HCT116 (cell line): ENCODE data around the gene ASB15. TPM values are rescaled to one million over a fixed set of nuclear protein-coding genes. Genes with fewer than 3 reads are reported as not detected.

Experiments
- ATAC-seq: fragments of 200-7000 bp; cut with Tn5 transposase; 2 replicates; pipeline ENCODE4 v1.9.1; 2020; ENCODE audit warnings: mild to moderate bottlenecking, moderate library complexity
- BruUV-seq: library from RNA; stranded (reverse); fragments of 400-500 nt; replicated peaks from 2 replicates; lab custom pipeline; 2021; lab: Mats Ljungman, UMichigan
- CTCF ChIA-PET: fragments of 300-600 bp; sonication (Branson Sonifier 250); formaldehyde crosslinking; loops from one replicate; lab custom pipeline; 2021; ENCODE audit warnings: antibody characterized with exemption; lab: Charles Lee
- POLR2A ChIA-PET: fragments of 300-600, 350-600 bp; sonication (Branson Sonifier 250); formaldehyde crosslinking; loops from one replicate; lab custom pipeline; 2021; ENCODE audit warnings: antibody characterized with exemption; lab: Charles Lee
- RAD21 ChIA-PET, 2 experiments: fragments of 300-600 bp; sonication (Branson Sonifier 250); formaldehyde crosslinking; loops; one replicate each; lab custom pipeline; 2023; ENCODE audit warnings: low total read pairs in 2 of 2; ENCODE audit not compliant: uncharacterized antibody in 2 of 2, unreplicated experiment in 2 of 2, low non-redundant PET in 1 of 2; lab: Charles Lee
- DNase-seq: peaks from one replicate; pipeline ENCODE4 v3.0.0-alpha.2; 2010; ENCODE audit warnings: low read depth, low spot score
- H2AFZ ChIP-seq: fragments of 200-600 bp; shearing (Covaris generic), sonication (generic); 2 replicates; pipeline ENCODE4 v1.6.1; 2017; ENCODE audit warnings: low read depth, mixed run types, mixed read lengths, antibody characterized with exemption, low read length; ENCODE audit not compliant: poor library complexity, severe bottlenecking
- H3K27ac ChIP-seq: 2 replicates; pipeline ENCODE4 v1.5.1; 2012; ENCODE audit warnings: low read depth, low read length
- H3K27me3 ChIP-seq: fragments of 200-600 bp; sonication (generic); 2 replicates; pipeline ENCODE4 v1.6.1; 2016; ENCODE audit warnings: mixed run types, low read length, mixed read lengths; ENCODE audit not compliant: insufficient read depth
- H3K36me3 ChIP-seq, 2 experiments: fragments of 200-500 bp in 1 of 2; fragments of 200-600 bp in 1 of 2; sonication (Bioruptor generic) in 1 of 2; sonication (generic) in 1 of 2; 2 replicates each; pipeline versions ENCODE4 v1.5.1 to v1.6.1; 2014 to 2016; ENCODE audit warnings: low read length in 2 of 2, inconsistent platforms in 1 of 2, mixed read lengths in 1 of 2, mixed run types in 1 of 2; ENCODE audit not compliant: insufficient read depth in 2 of 2, control insufficient read depth in 1 of 2
- H3K4me1 ChIP-seq, 2 experiments: fragments of 200-600 bp in 1 of 2; sonication (generic) in 1 of 2; 2 replicates each; pipeline versions ENCODE4 v1.5.1 to v1.6.1; 2012 to 2017; ENCODE audit warnings: low read length in 2 of 2, inconsistent platforms in 1 of 2, mild to moderate bottlenecking in 1 of 2, mixed read lengths in 1 of 2, mixed run types in 1 of 2, moderate library complexity in 1 of 2; ENCODE audit not compliant: insufficient read depth in 2 of 2, control insufficient read depth in 1 of 2
- H3K4me2 ChIP-seq: fragments of 200-600 bp; sonication (generic); 2 replicates; pipeline ENCODE4 v1.6.1; 2017; ENCODE audit warnings: mixed run types, low read length, mixed read lengths
- H3K4me3 ChIP-seq, 2 experiments: fragments of 200-600 bp in 1 of 2; sonication (generic) in 1 of 2; replicated peaks in 1 of 2; 2 replicates each; pipeline ENCODE4 v1.5.1; 2011 to 2016; ENCODE audit warnings: low read length in 2 of 2, control low read depth in 1 of 2, low read depth in 1 of 2, mild to moderate bottlenecking in 1 of 2, mixed read lengths in 1 of 2, mixed run types in 1 of 2
- H3K79me2 ChIP-seq: fragments of 200-600 bp; sonication (generic); 2 replicates; pipeline ENCODE4 v1.6.1; 2017; ENCODE audit warnings: mild to moderate bottlenecking, mixed run types, low read length, moderate library complexity, mixed read lengths; ENCODE audit not compliant: insufficient read depth
- H3K9ac ChIP-seq: fragments of 200-600 bp; sonication (generic); 2 replicates; pipeline ENCODE4 v1.6.1; 2016; ENCODE audit warnings: low read length, mixed read lengths
- H3K9me2 ChIP-seq: fragments of 200-600 bp; sonication (generic), shearing (Covaris generic); 2 replicates; pipeline ENCODE4 v1.6.1; 2017; ENCODE audit warnings: mixed run types, mild to moderate bottlenecking, moderate library complexity; ENCODE audit not compliant: insufficient read depth
- H3K9me3 ChIP-seq, 2 experiments: fragments of 200-500 bp in 1 of 2; fragments of 200-600 bp in 1 of 2; sonication (Bioruptor generic) in 1 of 2; sonication (generic) in 1 of 2; 2 replicates each; pipeline ENCODE4 v1.6.1; 2014 to 2017; ENCODE audit warnings: low read length in 2 of 2, mixed read lengths in 2 of 2, inconsistent platforms in 1 of 2, low read depth in 1 of 2, mild to moderate bottlenecking in 1 of 2, mixed run types in 1 of 2, moderate library complexity in 1 of 2; ENCODE audit not compliant: control insufficient read depth in 1 of 2, insufficient read depth in 1 of 2
- H4K20me1 ChIP-seq: fragments of 200-600 bp; sonication (generic), shearing (Covaris generic); 2 replicates; pipeline ENCODE4 v1.6.1; 2017; ENCODE audit warnings: mixed run types, mild to moderate bottlenecking, moderate library complexity; ENCODE audit not compliant: insufficient read depth
- CEBPB ChIP-seq: IDR thresholded peaks from 2 replicates; pipeline ENCODE4 v1.6.1; 2012; ENCODE audit warnings: low read depth
- EGR1 ChIP-seq: IDR thresholded peaks from 2 replicates; pipeline ENCODE4 v1.6.1; 2012; ENCODE audit warnings: low read depth
- ELF1 ChIP-seq: IDR thresholded peaks from 2 replicates; pipeline ENCODE4 v1.6.1; 2012; ENCODE audit warnings: low read depth, borderline replicate concordance
- EZH2 ChIP-seq: fragments of 200-600 bp; sonication (generic); IDR thresholded peaks from 2 replicates; pipeline ENCODE4 v1.6.1; 2017; ENCODE audit warnings: antibody characterized with exemption, mixed run types
- EZH2phosphoT487 ChIP-seq: fragments of 200-600 bp; IDR thresholded peaks from 2 replicates; pipeline ENCODE4 v1.6.1; 2018; ENCODE audit warnings: antibody characterized with exemption, borderline replicate concordance
- FOSL1 ChIP-seq: IDR thresholded peaks from 2 replicates; pipeline ENCODE4 v1.6.1; 2012; ENCODE audit warnings: low read depth
- JUND ChIP-seq: IDR thresholded peaks from 2 replicates; pipeline ENCODE4 v1.6.1; 2012
- POLR2A ChIP-seq: IDR thresholded peaks from 2 replicates; pipeline ENCODE4 v1.7.0; 2011; ENCODE audit warnings: borderline replicate concordance; ENCODE audit not compliant: insufficient read depth, insufficient read length; ENCODE audit errors: extremely low read depth
- POLR2AphosphoS5 ChIP-seq: IDR thresholded peaks from 2 replicates; pipeline ENCODE4 v1.6.1; 2011; ENCODE audit warnings: mild to moderate bottlenecking, low read depth, low read length, moderate library complexity
- RAD21 ChIP-seq: IDR thresholded peaks from 2 replicates; pipeline ENCODE4 v1.6.1; 2012; ENCODE audit warnings: low read depth, mild to moderate bottlenecking
- SIN3A ChIP-seq: IDR thresholded peaks from 2 replicates; pipeline ENCODE4 v1.6.1; 2012; ENCODE audit warnings: low read depth
- SP1 ChIP-seq: IDR thresholded peaks from 2 replicates; pipeline ENCODE4 v1.6.1; 2012; ENCODE audit warnings: low read depth
- SRF ChIP-seq: IDR thresholded peaks from 2 replicates; pipeline ENCODE4 v1.6.1; 2012; ENCODE audit warnings: low read depth
- TCF7L2 ChIP-seq: IDR thresholded peaks from 2 replicates; pipeline ENCODE4 v1.7.0; 2011; ENCODE audit warnings: borderline replicate concordance, inconsistent platforms; ENCODE audit not compliant: insufficient read depth, insufficient read length; ENCODE audit errors: extremely low read depth
- YY1 ChIP-seq: IDR thresholded peaks from 2 replicates; pipeline ENCODE4 v1.6.1; 2011; ENCODE audit warnings: low read length, low read depth, moderate library complexity, mild to moderate bottlenecking; ENCODE audit not compliant: insufficient replicate concordance; ENCODE audit errors: extremely low read depth
- ZFX ChIP-seq: fragments of 450-650 bp; IDR thresholded peaks from 2 replicates; pipeline ENCODE4 v1.6.1; 2017
- ZNF274 ChIP-seq: fragments of 200-500 bp; sonication (Bioruptor generic); IDR thresholded peaks from 2 replicates; pipeline ENCODE4 v1.6.1; 2014; ENCODE audit warnings: mild to moderate bottlenecking, low read depth, low read length, inconsistent platforms
- intact Hi-C: fragments of 100-400 bp; cut with micrococcal nuclease; formaldehyde crosslinking; loops from 2 replicates; pipeline ENCODE4 v1.10.0; 2022
- total RNA-seq: library from RNA; stranded (reverse); gene quantifications from one replicate; pipeline ENCODE4 v1.2.1, GENCODE V29; 2021; ENCODE audit not compliant: unreplicated experiment
- TF ChIP-seq, protein P1 (sequence below): IDR thresholded peaks from 2 replicates; pipeline ENCODE4 v1.6.1; 2012; ENCODE audit warnings: low read depth
- TF ChIP-seq, protein P2 (sequence below): IDR thresholded peaks from 2 replicates; pipeline ENCODE4 v1.6.1; 2012
- TF ChIP-seq, protein P3 (sequence below): IDR thresholded peaks from 2 replicates; pipeline ENCODE4 v1.6.1; 2012

The ASB15 gene
- total RNA-seq, 1 experiment from 2014 or later: not detected

DNA sequence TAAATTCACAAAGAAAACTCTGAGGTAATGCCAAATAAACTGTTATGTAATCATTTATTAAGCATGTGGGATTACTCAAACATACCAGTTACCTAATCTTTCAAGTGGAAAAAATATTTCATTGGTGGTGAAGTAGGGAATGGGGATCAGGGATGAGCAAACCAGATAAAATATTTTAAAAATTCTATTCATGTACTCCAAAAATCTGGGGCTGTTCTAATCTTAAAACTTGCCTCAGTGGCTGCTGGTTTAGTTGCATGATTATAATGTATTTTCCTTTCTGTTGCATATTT lies 73.5 kb downstream of the ASB15 start:
- Histone ChIP-seq H3K27ac (no peak overlapping the region), H3K79me2 (no peaks in the 10 kb centered on the region), H3K4me3 (no peak overlapping the region), H3K27me3 (no peaks in the 10 kb centered on the region), H3K4me2 (no peak overlapping the region), H3K9me2 (no peaks in the 10 kb centered on the region), H3K9ac (no peak overlapping the region), H3K36me3 (no peaks in the 10 kb centered on the region), H3K4me1 (no peaks in the 10 kb centered on the region), H2AFZ (no peak overlapping the region), H4K20me1 (no peaks in the 10 kb centered on the region), H3K9me3 (no peaks in the 10 kb centered on the region)
- ATAC-seq: no peak
- intact Hi-C loops: no loop called here
- TF ChIP-seq EZH2phosphoT487: no peak
- TF ChIP-seq RAD21: no peak
- TF ChIP-seq, protein P1, sequence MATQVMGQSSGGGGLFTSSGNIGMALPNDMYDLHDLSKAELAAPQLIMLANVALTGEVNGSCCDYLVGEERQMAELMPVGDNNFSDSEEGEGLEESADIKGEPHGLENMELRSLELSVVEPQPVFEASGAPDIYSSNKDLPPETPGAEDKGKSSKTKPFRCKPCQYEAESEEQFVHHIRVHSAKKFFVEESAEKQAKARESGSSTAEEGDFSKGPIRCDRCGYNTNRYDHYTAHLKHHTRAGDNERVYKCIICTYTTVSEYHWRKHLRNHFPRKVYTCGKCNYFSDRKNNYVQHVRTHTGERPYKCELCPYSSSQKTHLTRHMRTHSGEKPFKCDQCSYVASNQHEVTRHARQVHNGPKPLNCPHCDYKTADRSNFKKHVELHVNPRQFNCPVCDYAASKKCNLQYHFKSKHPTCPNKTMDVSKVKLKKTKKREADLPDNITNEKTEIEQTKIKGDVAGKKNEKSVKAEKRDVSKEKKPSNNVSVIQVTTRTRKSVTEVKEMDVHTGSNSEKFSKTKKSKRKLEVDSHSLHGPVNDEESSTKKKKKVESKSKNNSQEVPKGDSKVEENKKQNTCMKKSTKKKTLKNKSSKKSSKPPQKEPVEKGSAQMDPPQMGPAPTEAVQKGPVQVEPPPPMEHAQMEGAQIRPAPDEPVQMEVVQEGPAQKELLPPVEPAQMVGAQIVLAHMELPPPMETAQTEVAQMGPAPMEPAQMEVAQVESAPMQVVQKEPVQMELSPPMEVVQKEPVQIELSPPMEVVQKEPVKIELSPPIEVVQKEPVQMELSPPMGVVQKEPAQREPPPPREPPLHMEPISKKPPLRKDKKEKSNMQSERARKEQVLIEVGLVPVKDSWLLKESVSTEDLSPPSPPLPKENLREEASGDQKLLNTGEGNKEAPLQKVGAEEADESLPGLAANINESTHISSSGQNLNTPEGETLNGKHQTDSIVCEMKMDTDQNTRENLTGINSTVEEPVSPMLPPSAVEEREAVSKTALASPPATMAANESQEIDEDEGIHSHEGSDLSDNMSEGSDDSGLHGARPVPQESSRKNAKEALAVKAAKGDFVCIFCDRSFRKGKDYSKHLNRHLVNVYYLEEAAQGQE: no peak
- TF ChIP-seq POLR2A: no peak
- no peak for TF ChIP-seq POLR2AphosphoS5
- no peak for TF ChIP-seq CEBPB
- TF ChIP-seq, protein P2, sequence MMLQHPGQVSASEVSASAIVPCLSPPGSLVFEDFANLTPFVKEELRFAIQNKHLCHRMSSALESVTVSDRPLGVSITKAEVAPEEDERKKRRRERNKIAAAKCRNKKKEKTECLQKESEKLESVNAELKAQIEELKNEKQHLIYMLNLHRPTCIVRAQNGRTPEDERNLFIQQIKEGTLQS: no peak
- TF ChIP-seq, protein P3, sequence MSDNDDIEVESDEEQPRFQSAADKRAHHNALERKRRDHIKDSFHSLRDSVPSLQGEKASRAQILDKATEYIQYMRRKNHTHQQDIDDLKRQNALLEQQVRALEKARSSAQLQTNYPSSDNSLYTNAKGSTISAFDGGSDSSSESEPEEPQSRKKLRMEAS: no peak
- no peak for TF ChIP-seq SRF
- TF ChIP-seq ZFX: no peak
- no peak for TF ChIP-seq ELF1
- no peak for TF ChIP-seq SIN3A
- TF ChIP-seq EGR1: no peak
- TF ChIP-seq TCF7L2: no peak
- TF ChIP-seq EZH2: no peak
- TF ChIP-seq SP1: no peak
- no peak for TF ChIP-seq JUND
- no peak for TF ChIP-seq FOSL1
- no peak for TF ChIP-seq YY1
- TF ChIP-seq ZNF274: no peak
- ChIA-PET CTCF (interaction anchor here (2.2 kb wide), 1 partner anchor 7 kb away, joined by 7 read pairs; no protein-coding TSS in a partner anchor), RAD21 (no interaction called here), POLR2A (no interaction called here)
- no peak for DNase-seq
- BruUV-seq: no TSS peak
